HFF-Myc (cell line): ENCODE data around the gene EID1.

Source experiments
- DNase-seq: peaks from one replicate; pipeline ENCODE4 v3.0.0-alpha.2; 2011; ENCODE audit warnings: low read depth; ENCODE audit errors: extremely low read depth
- H3K4me3 ChIP-seq: replicated peaks from 2 replicates; pipeline ENCODE4 v1.5.1; 2011; ENCODE audit warnings: low read depth, mild to moderate bottlenecking, control low read depth, low read length
- TF ChIP-seq, protein P1 (sequence below): IDR thresholded peaks from 2 replicates; pipeline ENCODE4 v1.5.1; 2012; ENCODE audit warnings: mild to moderate bottlenecking, low read depth, low read length, control low read depth; ENCODE audit errors: missing control alignments

The EID1 gene

DNA sequence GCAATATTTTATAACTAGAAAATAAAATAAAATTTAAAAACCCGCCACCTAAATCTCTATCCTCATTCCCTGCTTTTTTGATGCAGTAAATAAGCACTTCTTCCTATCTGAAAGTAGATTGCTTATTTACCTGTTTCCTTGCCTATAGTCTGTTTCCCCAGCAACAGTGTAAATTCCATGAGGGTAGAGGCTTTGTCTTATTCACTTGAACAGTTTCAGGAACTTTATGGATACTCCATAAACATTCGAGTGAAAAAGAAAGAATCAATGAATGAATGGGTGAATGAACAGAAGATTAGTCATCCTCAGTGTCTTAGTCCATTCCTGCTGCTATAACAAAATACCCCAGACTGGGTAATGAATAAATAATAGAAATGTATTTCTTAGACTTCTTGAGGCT, 44.1 kb downstream of the EID1 start:
- DNase-seq = no peak
- H3K4me3 ChIP-seq = no peak overlapping the region
- TF ChIP-seq, protein P1, sequence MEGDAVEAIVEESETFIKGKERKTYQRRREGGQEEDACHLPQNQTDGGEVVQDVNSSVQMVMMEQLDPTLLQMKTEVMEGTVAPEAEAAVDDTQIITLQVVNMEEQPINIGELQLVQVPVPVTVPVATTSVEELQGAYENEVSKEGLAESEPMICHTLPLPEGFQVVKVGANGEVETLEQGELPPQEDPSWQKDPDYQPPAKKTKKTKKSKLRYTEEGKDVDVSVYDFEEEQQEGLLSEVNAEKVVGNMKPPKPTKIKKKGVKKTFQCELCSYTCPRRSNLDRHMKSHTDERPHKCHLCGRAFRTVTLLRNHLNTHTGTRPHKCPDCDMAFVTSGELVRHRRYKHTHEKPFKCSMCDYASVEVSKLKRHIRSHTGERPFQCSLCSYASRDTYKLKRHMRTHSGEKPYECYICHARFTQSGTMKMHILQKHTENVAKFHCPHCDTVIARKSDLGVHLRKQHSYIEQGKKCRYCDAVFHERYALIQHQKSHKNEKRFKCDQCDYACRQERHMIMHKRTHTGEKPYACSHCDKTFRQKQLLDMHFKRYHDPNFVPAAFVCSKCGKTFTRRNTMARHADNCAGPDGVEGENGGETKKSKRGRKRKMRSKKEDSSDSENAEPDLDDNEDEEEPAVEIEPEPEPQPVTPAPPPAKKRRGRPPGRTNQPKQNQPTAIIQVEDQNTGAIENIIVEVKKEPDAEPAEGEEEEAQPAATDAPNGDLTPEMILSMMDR = no peak

- H3K4me3 ChIP-seq = no peak overlapping the region
- TF ChIP-seq, protein P1 = no peak
- DNase-seq = no peak
These were observed 46.8 kb downstream of the EID1 start for GRCh38 chr15:48924528-48925393.

DNA sequence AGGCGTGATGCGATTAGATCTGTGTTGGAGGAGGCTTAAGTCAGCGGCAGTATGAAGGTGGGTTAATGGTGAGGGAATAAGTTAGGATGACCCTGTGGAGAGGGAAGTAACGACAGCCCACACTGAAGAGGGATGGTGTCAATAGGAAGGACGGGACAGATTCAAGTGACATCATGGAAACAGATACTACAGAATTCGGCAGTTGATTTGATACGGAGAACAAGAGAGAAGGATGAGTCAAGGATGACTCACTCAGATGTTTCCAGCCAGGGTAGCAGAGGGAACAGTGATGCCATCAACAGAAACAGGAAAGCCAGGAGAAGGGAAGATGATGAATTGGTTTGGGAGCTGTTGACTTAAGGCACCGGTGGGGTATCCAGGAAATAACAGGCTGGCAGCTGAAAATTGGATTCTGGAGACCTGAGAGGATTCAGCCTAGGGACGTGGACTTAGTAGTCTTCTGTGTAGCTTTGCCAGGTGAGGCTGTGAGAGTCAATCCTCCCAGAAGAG, 47.8 kb downstream of the EID1 start:
- peak; percentile 88 for DNase-seq
- H3K4me3 ChIP-seq = no peak overlapping the region
- TF ChIP-seq, protein P1 = no peak

DNA sequence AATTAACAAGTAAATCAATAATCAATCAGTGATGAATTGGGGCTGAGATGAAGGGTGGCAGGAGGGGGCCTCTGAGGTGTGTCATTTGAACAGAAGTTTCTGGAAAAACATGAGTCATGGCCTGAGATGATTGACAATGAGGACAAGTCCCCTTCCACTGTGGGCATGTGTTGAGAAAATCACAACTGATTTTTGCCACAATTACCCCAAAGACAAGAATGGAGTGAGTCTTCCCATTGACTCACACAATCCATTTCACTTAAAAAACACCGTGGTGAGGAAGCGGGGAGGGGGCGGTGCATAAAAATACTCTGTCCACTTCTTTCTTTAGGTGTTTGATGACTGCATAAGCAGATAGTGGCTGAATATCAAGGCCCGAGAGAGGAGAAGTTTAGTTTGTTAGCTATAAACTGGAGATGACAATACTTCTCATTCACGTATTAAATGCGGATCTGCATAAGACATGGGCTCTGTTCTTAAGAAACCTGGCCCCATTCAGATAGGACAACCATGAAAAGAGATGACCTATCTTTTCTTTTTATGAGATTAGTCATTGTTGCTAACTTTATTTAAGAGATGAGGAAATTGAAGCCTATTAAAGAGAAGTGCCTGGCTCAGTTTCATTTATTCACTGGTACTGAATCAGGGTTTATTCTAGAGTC, 51.1 kb downstream of the EID1 start:
- no peak for DNase-seq
- no peak overlapping the region for H3K4me3 ChIP-seq
- TF ChIP-seq, protein P1 = no peak

DNA sequence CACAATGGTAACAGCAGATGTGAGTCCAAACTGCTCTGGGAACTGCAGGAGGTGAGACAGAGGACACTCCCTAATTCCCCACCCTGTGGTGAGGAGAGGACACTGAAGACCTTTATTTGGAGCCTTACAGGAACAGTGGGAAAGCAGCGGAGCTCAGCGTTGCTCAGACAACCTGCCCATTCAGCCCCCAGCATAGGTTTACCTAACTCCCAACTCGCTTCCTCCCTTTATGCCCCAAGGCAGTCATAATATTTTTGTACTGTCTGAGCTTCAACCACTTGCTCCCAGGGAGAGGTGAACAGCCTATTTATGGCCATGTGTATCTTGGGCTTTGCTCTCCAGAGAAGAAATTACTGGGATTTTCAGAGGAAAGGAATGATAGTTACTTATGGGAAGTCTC, 51.7 kb downstream of the EID1 start:
- TF ChIP-seq, protein P1 = no peak
- no peak overlapping the region for H3K4me3 ChIP-seq
- DNase-seq = no peak
